Sciatic nerve (tissue), 2 donors: ENCODE results near the gene RNFT1. TPM values are rescaled to one million over a fixed set of nuclear protein-coding genes. Genes with fewer than 3 reads are reported as not detected.
"Not testable (repeated sequence)": the region's sequence is repeated elsewhere in the genome, so short reads cannot be mapped to it uniquely, and the experiment has no call there.

Experiments
- ATAC-seq: fragments of 200-7000 bp; cut with Tn5 transposase; one replicate; pipeline ENCODE4 v1.9.1; 2020; ENCODE audit warnings: mild to moderate bottlenecking, moderate library complexity
- DNase-seq: peaks from one replicate; pipeline ENCODE4 v3.0.0-alpha.2; 2020; ENCODE audit warnings: low spot score
- intact Hi-C: fragments of 100-400 bp; cut with DNase I; formaldehyde crosslinking; loops from one replicate; pipeline ENCODE4 v1.14.2; 2022
- total RNA-seq: library from RNA; stranded (reverse); fragmentation: NEBNext Ultra II Directional; extraction: Animal tissue kit (Norgen Biotek cat#: 25700); gene quantifications from one replicate; pipeline ENCODE4 v1.2.1, GENCODE V29; 2021
- donor health status: DM: no; HTN: no; CAD: no.
- donor health status: DM: no; HTN: no; CAD: no.

RNFT1 gene
- total RNA-seq, 1 donor from 2014 or later = 16.3 TPM

GRCh38 chr17:59940697-59941096 lies 23.8 kb downstream of the RNFT1 start:
- DNase-seq, intact Hi-C loops, ATAC-seq: not testable (repeated sequence)

DNA sequence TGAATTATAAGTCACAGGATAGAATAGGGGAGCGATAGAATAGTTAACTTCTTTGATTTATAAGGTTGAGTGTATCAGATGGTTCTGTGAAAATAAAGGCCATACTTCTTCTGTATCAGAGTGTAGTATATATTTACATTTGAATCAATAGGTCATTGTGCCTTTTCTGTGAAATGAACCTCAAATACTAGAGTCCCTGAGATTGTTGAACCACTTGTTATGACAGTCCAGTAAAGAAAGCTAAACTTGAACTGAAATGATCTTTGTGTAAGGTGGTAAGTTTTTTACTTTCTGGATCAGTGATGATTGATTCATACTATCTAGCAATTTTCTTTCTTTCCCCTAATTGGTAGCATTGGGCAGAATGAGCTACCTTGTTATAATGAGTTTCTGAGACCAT lies 31.2 kb downstream of the RNFT1 start:
- ATAC-seq, DNase-seq, intact Hi-C loops: not testable (repeated sequence)

GRCh38 chr17:59930768-59931167 lies 33.8 kb downstream of the RNFT1 start:
- intact Hi-C loops, DNase-seq: not testable (repeated sequence)
- peak; percentile 91 for ATAC-seq

DNA sequence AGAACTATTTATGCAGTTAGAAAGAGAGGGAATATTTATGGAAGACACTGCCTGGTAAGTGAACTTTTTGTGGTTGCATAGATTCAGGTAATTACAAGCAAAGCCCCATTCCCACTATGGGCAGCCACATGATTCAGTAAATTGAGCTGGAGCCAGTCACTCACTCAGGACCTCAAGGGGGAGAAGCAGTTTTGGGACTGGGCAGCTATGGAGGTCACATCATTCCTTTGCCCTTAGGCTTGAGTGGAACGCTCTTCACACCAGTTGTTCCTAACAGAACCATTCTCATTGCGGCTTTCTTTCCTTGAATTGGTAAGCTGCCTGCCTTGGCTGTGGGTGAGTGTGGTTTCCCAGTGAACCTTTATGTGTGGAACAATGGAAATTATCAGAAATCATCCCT lies 34.4 kb downstream of the RNFT1 start:
- DNase-seq, intact Hi-C loops, ATAC-seq: not testable (repeated sequence)

- ATAC-seq, intact Hi-C loops, DNase-seq: not testable (repeated sequence)
Measured at GRCh38 chr17:59920637-59921036, 43.9 kb downstream of the RNFT1 start.

DNA sequence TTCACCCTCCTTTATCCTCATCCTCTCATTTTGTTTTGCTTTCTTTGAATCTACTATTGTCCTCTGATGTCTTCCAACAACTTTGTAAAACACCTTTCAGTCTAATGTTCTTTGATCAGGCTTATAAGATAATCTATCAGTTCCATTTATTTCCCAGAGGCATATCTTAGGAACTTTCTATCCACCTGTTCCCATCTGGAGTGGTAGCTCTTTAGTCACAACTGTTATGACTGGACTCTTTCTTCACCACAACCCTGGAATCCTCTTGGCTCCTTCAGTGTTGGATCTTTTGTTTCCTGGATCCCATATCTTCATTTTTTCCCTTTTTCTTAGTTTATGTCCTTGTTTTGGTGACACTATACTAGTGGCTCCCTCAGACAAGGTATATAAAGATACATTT lies 48.1 kb downstream of the RNFT1 start:
- no peak for ATAC-seq
- intact Hi-C loops = loop anchor here (10.0 kb wide), 1 partner anchor 118 kb away; no protein-coding TSS in a partner anchor
- no peak for DNase-seq

- intact Hi-C loops = loop anchor here (10.0 kb wide), 1 partner anchor 120 kb away; no protein-coding TSS in a partner anchor
- ATAC-seq = no peak
- no peak for DNase-seq
Measured at GRCh38 chr17:59914274-59914854, 50.2 kb downstream of the RNFT1 start.

DNA sequence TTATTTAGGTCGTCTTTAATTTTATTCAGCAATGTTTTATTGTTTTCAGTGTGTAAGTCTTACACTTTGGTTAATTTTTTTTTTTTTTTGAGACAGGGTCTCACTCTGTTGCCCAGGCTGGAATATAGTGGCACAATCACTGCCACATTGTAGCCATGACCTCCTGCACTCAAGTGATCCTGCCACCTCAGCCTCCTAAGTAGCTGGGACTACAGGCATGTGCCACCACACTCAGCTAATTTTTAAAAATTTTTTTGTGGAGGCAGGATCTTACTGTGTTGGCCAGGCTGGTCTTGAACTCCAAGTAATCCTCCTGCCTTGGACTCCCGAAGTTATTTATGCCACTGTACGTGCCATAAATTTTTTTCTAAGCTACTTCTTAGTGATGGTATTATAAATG lies 57.1 kb downstream of the RNFT1 start:
- ATAC-seq (no peak), DNase-seq (no peak)
- intact Hi-C loops = no loop called here

DNA sequence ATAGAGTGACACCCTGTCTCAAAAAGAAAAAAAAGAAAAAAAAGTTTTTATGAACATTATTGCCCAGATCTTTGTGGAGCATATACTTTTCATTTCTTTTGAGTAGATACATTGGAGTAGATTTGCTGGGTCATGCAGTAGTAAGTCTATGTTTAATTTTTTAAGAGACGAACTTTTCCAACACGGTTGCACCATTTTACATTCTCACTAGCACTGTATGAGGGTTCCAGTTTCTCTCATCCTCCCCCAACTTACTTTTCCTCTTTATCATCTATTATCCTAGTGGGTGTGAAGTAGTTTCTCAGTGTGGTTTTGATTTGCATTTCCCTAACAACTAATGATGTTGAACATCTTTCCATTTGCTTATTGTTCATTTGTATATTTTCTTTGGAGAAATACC lies 61.1 kb downstream of the RNFT1 start:
- intact Hi-C loops = no loop called here
- no peak for ATAC-seq
- DNase-seq = no peak

Other genes starting within 250 kb of the RNFT1 start
- 12.6 TPM for gene TUBD1, start 71.8 kb downstream of the RNFT1 start, total RNA-seq
- gene RPS6KB1, start 71.6 kb downstream of the RNFT1 start, total RNA-seq = 56.2 TPM
- gene HEATR6, start 114.2 kb upstream of the RNFT1 start, total RNA-seq = 21.0 TPM
- 13.6 TPM for gene CA4, start 185.2 kb upstream of the RNFT1 start, total RNA-seq